Stimulated activated CD4-positive, alpha-beta T cell treated with anti-CD3 and anti-CD28 coated beads, TNF-alpha, amount 100 ng/mL, for 1 hour (primary cell): ENCODE measurements around the gene LRRN4CL.
A peak's percentile ranks its signal among the peaks of the same experiment; 100 is the strongest.
"Not testable (repeated sequence)": the region's sequence is repeated elsewhere in the genome, so short reads cannot be mapped to it uniquely, and the experiment has no call there.

Source experiments
- DNase-seq, 3 donors: peaks; one replicate each; pipeline ENCODE4 v3.0.0-alpha.2; 2020; ENCODE audit warnings: low read depth in 3 of 3, low spot score in 1 of 3

LRRN4CL gene

DNA sequence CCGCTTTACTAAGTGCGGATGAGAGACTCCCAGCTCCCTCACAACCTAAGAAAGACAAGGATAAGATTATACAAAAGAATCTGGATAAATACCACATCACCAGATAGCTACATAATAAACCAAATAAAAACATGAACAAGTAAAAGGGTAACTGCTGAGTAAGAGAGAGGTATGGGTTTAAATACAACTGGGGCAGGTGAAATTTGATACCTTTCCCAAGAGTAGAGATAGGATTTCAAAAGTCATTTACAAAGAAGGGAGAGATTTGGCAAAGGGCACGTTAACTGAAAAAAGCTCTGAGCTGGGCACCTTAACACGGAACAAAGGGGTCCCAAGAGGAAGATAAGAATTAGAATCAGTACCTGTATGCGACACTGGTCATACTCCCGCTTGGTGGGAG lies 12.2 kb downstream of the LRRN4CL start:
- no peak for DNase-seq

DNA sequence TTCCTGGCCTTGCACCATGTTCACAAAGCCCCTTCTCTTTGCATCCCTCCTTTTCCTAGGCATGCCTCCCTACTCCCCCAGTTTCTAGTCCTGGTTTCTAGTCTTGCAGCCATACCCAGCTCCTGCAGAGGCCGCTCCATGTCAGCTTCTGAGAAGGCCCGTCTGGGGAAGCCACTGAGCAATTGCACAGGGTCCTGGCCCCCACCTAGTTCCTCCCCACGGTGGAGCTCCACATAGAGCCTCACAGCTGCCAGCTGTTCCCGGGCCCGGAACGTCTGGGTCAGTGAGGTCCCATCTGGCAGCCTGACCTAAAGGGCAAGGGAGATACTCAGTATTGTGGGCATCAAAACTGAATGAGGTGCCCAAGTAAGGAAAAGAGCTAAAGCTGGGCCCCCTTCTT lies 12.6 kb downstream of the LRRN4CL start:
- no peak for DNase-seq

DNA sequence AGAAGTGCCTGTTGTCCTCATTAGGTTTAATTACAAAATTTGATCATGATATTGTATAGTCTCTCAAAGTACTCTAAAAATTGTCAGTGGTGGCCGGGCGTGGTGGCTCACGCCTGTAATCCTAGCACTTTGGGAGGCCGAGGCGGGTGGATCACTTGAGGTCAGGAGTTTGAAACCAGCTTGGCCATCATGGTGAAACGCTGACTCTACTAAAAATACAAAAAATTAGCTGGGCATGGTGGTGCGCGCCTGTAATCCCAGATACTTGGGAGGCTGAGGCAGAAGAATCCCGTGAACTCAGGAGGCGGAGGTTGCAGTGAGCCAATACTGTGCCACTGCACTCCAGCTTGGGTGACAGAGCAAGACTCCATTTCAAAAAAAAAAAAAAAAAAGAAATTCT lies 13.9 kb downstream of the LRRN4CL start:
- not testable (repeated sequence) for DNase-seq

DNA sequence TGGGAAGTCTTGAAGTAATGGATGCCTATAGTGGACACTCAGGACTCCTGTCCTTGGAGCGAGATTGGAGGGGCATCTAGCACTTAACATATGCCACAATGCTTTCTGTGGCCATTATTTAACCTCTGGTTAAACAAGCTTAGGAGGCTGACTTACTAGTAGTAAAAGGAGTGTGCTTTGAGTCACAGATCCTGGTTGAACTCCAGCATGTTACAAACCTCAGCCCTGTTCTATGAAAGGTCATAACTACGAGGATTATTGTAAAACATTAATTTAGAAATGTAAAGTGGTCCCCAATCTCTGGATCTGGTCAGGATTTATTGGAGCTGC lies 16.2 kb downstream of the LRRN4CL start:
- DNase-seq, result no peak

DNA sequence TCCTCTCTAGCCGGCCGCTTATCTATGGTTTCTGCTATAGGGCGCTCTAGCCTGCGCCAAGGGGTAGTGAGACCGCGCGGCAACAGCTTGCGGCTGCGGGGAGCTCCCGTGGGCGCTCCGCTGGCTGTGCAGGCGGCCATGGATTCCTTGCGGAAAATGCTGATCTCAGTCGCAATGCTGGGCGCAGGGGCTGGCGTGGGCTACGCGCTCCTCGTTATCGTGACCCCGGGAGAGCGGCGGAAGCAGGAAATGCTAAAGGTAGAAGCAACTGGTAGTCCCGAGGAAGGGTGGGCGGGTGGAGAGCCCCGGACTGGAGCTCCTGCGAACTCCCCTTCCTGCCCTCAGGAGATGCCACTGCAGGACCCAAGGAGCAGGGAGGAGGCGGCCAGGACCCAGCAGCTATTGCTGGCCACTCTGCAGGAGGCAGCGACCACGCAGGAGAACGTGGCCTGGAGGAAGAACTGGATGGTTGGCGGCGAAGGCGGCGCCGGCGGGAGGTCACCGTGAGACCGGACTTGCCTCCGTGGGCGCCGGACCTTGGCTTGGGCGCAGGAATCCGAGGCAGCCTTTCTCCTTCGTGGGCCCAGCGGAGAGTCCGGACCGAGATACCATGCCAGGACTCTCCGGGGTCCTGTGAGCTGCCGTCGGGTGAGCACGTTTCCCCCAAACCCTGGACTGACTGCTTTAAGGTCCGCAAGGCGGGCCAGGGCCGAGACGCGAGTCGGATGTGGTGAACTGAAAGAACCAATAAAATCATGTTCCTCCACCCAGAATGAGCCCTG lies 17.5 kb downstream of the LRRN4CL start, which contains the start of the genes LBHD1 and UQCC3:
Gene LBHD1 (minus strand): TSS at position 660 of the 782 bp plus-strand sequence. CDS start 2,236 bp downstream, outside the sequence.
Gene UQCC3 (plus strand): TSS at position 66 of the 782 bp plus-strand sequence. CDS start 73 bp downstream, at position 139.
- peak in 2 of 3 donors; percentile 43 to 62 for DNase-seq

DNA sequence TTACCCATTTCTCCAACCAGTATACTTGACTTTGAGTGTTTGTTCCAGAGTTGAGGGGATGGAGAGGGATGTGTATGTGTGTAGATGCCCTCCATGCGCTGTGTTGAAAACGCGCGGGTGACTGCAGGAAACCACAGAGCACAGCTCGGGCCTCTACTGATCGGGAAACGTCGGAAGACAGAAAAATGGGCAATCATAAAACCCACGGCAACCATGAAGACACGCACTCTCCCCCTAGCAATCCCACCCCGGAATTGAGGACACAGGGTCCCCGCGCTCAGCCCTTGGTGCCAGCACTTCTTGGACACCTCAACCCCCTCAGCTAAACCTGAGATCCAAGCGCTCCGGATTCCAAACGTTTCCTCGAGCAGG lies 18.1 kb downstream of the LRRN4CL start:
- no peak for DNase-seq

DNA sequence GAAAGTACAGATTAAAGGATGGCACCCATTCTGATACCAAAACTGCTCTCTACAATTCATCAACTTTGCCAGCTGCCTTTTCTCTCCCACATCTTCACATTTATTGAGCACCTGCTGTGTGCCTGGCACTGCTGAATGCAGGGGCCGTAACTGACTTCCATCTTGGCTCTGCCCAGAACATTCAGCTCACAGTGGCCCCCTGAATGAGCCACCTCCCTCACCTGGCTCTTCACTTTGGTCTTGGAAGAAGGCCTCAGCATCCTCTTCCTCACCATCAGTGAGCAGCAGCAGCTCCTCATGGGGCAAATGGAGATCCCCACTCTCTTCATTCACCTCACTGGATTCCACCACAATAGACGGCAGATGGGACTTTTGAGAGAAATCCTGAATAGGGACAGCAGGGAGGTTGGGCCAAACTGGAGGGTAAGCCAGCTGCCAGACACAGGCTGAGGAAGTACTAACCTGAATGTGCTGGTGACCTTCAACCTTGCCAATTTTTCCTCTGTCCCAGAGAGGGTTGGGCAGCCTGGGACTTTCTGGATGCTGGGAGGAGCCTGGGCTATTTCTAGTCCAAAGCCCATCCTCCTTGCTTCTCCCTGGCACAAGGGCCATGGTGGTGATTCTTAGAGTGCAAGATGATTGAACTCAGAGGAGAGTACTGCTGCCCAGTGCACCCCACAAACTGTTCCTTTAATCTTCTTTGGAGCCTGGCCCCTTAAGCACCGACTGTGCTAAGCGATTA lies 19.7 kb downstream of the LRRN4CL start:
- DNase-seq, result no peak

DNA sequence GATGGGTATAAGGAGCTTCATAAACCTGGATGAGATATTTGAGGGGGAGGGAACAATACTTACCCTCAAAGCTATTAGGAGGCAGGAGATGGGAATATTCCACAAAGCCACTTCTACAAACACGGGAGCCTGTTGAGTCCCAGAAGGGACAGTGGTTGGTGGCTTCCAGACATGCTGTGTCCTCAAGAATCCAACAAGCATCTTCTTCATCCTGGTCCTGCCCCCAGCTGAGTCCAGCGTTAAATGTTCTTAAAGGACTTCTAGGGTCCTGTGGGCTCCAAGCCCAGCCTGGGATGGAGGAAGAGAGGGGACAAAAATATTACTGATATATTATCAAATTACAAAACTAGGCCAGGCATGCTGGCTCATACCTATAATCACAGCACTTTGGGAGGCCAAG lies 21.9 kb downstream of the LRRN4CL start:
- DNase-seq, result no peak

DNA sequence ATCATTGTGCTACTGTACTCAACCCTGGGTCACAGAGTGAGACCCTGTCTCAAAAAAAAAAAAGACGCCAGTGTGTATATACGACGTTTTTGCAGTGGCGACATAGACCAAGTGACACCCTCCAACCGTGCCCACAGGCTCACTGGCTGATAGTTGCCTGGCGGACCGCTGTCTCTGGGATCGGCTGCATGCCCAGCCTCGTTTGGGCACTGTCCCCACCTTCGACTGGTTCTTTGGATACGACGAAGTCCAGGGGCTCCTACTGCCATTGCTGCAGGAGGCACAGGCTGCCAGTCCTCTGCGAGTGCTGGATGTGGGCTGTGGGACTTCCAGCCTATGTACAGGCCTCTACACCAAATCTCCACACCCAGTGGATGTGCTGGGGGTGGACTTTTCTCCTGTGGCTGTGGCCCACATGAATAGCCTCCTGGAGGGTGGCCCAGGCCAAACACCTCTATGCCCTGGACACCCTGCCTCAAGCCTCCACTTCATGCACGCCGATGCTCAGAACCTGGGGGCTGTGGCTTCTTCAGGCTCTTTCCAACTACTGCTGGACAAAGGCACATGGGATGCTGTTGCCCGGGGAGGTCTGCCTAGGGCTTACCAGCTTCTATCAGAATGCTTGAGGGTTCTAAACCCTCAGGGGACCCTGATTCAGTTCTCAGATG lies 22.9 kb downstream of the LRRN4CL start:
- no peak for DNase-seq

DNA sequence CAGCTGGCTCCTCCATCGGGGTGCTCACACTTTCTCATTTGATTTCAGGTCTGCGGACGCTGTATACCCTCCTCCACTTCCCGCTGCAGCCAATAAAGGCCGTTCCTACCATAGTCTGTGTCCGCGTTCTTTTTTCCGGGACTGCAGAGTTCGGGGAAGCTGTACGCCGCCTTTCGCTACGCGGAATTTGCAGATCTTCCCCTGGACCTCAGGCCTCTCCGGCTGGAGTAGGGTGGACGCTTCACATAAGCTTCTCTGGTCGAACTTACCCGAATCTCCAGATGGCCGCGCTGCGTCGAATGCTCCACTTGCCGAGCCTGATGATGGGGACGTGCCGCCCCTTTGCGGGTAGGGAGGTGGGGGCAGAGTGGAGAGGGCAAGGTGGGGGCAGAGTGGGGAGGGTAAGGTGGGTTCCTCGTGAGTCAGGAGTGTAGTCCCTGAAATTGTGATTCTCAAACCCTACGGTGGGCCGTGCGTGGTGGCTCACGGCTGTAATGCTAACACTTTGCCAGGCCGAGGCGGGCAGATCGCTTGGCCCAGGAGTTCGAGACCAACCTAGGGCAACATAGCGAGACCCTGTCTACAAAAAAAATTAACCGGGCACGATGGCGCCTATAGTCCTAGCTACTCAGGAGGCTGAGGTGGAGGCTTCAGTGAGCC lies 23.6 kb downstream of the LRRN4CL start:
- peak in 2 of 3 donors; percentile 27 to 50 for DNase-seq

DNA sequence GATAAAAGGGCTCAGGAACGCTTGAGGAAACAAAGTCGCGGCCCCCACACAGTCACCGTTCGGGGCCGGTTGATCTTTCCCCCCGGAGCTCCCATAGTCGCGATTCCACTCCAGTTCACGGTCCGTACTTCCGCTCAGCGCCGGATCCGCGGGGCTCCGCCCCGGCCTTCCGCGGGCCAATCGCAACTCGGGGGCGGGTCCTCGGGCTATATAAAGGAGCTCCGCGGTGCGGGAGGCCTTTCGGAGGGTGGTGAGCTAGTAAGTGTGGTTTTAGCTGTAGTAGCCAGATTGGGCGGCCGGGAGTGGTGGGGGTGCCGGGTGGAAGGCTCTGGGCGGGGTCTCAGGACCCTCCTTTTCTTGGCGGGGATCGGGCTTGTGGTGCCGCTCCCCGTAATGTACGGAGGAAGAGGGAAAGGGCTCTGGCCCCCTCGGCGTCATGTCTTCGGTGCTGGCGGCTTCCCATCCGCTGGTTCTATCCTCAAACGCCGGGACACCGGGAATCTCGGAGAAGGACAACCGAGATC lies 24.2 kb downstream of the LRRN4CL start, which contains the start of the genes C11orf98 and CSKMT:
Gene C11orf98 (minus strand): TSS at position 136 of the 524 bp plus-strand sequence. CDS start 41 bp downstream, at position 95.
Gene CSKMT (plus strand): TSS at position 238 of the 524 bp plus-strand sequence. CDS start 568 bp downstream, outside the sequence.
- DNase-seq, result peak; percentile 90 to 95 (median 95)

DNA sequence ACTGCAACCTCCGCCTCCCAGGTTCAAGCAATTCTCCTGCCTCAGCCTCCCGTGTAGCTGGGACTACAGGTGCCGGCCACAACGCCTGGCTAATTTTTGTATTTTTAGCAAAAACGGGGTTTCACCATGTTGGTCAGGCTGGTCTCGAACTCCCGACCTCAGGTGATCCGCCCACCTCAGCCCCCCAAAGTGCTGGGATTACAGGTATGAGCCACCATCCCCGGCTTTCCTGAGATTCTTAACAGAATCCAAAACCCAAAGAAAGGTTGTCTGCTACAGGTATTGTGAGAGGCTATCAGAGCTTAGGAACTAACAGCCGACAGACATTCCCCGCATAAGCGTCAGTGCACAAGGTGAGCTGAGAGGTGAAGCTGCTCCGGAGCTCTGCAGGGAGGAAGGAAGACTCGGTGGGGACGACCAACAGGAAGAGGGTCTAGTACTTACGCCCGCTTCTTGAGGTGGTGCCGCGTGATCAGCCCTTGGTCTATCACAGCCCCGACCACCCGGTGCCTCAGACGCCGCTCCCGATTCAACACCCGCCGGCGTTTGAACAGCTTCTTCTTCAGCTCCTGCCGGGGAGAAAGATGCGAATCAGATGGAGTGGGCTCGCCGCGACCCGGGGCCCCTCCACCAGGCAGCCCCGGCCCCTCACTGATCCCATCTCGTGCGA lies 24.8 kb downstream of the LRRN4CL start:
- DNase-seq, result peak in 1 of 3 donors; percentile 19

DNA sequence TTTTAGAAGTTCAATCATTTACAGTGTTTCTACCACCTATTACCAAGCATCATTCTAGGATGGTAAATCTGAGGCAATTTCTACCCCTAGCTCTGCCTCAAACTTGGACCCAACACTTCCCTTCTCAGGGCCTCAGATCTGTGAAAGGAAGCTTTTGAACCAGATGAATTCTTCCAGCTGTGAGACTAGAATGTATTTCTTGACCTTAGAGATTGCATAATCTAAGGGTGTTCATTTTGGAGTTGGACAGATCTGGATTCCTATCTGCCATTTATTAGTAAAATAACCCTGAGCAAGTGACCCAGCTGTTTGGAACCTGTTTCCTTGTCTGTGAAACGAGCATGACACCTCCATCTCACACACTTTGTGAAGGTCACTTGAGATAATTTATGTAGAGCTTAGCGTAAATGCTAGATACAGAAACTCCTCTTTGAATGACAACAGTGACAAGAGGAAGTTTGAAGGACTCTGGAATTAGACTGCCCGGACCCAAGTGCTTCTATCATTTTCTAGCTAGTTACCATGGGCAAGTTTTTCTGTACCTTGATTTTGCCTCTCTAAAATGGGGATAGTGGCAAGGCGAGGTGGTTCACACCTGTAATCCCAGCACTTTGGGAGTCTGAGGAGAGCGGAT lies 32.4 kb downstream of the LRRN4CL start:
- no peak for DNase-seq

DNA sequence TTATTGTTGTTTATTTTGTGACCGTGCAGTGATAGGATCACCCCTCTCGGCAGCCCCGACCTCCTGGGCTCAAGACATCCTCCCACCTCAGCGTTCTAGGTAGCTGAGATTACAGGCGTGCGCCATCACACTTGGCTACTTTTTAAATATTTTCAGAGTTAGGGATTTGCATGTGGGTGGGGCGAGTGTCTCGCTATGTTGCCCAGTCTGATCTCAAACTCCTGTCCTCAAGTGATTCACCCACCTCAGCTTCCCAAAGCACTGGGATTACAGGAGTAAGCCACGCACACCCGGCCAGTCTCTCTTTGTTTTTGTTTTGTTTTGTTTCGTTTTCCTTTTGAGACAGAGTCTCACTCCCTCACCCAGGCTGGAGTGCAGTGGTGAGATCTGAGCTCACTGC lies 35.0 kb downstream of the LRRN4CL start:
- DNase-seq, result no peak

DNA sequence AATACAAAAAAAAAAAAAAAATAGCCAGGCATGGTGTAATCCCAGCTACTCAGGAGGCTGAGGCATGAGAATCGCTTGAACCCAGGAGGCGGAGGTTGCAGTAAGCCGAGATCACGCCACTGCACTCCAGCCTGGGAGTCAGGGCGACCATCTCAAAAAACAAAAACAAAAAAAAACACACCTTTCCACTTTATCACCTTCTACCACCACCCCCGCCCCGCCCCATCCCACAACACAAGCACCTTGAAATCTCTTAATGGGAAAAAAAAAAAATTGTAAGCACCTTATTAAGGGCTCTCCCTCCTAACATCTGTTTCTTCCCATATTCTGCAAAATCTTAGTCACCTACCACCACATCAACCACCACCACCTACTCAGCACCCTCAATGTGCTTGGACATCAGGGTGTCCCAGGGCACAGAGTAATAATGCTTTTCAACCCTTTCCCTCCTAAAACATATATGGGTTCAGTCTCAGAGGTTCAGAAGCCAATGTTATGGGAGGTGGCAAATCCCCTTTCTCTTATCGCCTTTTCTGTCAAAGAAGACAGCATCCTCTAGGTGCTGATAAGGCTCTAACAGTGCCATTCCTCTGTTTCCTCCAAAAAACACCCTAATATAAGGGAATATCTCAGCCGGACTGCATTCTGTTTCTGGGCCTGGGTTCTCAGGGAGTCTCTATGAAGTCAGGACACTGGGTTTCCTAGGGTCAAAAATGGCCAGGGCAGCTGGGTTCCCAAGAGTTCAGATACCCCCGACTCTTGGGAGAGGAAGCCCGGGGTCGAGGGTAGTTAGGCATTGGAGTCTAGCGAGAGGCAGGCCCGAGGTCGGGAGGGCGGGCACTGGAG lies 36.9 kb downstream of the LRRN4CL start:
- no peak for DNase-seq

DNA sequence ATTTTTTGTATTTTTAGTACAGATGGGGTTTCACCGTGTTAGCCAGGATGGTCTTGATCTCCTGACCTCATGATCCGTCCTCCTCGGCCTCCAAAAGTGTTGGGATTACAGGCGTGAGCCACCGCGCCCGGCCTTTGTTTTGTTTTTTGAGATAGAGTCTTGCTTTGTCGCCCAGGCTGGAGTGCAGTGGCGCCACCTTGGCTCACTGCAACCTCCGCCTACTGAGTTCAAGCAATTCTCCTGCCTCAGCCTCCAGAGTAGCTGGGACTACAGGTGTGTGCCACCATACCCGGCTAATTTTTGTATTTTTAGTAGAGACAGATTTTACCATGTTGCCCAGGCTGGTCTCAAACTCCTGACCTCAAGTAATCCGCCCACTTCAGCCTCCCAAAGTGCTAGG lies 39.0 kb downstream of the LRRN4CL start:
- not testable (repeated sequence) for DNase-seq

DNA sequence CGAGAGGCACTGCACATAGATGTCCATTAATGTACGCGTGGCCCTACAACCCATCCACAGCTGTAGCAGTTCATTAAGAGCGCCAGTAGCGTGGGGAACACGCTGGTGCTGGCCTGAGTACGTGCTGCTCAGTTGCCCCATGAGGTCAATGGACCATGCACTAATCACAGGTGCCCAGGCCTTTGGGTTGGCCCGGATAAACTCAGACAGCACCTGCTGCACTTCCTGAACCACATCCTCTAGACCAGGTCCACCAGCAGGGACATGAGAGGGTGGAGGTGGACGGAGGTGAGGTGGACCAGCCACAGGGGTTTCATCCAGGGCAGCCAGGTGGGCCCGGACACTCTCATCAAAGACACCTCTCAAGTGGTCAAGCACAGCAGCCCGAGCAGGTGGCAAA lies 39.8 kb downstream of the LRRN4CL start:
- DNase-seq, result no peak

DNA sequence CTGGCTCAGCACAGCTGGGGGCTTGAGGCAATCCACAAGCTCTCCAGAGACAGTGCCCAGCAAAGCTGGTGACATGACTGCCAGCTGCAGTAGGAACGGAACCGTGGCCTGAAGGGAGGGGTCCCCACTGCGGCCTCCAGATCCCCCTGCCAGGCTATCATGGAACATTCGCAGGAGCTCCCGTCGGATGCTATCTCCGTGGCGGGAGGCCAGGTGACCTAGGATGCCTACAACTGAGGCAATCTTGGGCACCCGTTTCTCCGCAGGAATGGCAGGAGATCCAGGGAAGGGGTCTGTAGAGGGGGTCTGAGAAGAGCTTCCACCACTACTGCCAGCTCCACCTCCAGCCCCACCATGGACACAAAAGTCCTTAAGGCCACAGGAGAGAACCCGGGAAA lies 40.4 kb downstream of the LRRN4CL start:
- DNase-seq, result no peak
